D341Med (cell line): ENCODE results near the gene UGT1A4.

ENCODE experiments used
- DNase-seq: peaks from one replicate; pipeline ENCODE4 v3.0.0; 2012; ENCODE audit warnings: low spot score

The UGT1A4 gene

DNA sequence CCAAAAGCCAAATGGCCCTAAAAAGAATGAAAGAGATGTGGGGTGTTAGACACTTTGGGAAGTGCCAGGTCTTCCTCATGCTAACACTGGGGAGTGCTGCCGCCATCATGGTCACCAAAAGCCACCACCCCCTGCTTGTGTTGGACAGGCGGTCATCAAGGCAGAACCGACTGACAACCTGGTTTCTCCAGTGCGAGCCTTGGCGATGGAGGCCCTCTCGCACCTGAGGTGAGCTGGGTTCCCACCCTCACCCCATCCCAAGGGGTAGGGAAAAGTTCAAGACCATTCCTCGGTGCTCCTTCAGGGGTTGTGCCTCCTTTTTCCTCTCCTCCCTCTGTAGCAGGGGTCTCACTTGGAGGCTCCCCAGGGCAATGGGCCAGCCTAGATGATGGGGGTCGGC lies 93.2 kb downstream of the UGT1A4 start:
- no peak for DNase-seq

- no peak for DNase-seq
These were observed 94.9 kb downstream of the UGT1A4 start for GRCh38 chr2:233813236-233814055.

DNA sequence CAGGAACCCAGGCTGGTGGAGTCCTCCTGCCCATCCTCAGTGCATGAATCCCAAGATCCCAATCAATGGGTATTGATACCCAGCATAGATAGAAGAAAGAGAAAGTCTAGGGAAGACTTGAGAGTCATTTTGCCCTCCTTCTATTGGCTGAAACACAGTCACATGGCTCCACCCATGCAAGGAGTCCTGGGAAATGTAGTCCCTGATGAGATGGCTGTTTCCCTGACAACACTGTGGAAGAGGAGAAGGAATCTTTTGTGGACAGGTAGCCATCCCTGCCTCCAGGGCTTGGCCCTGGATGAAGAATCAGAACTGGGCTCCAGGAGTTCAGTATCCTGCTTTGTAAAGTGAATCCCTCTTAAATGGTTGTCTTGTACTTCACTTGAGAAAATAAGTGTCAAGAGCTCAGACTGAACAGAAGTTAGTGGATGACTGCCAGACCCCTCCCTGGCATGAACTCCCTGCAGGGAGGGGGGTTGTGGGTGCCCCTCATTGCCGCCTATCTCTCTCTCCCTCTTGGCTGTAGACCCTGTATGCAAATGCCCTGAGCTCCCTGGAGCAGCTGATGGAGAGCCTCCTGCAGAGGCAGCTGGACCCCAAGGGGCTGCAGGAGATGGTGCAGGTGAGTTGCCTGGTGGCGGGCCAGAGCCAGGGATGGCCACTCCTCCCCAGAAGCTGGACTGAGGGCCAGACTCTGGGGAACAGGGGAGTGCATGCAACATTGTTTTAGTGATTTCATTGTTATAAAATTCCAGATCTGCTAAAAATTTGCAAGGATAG lies 95.7 kb downstream of the UGT1A4 start:
- no peak for DNase-seq

GRCh38 chr2:233815861-233816260 lies 97.3 kb downstream of the UGT1A4 start:
- no peak for DNase-seq

- DNase-seq, result no peak
These were observed 97.8 kb downstream of the UGT1A4 start for GRCh38 chr2:233816334-233816733.

GRCh38 chr2:233816771-233817170 lies 98.2 kb downstream of the UGT1A4 start:
- DNase-seq, result no peak

GRCh38 chr2:233817361-233817911 lies 98.9 kb downstream of the UGT1A4 start:
- DNase-seq, result no peak

- DNase-seq, result no peak
These were observed 99.6 kb downstream of the UGT1A4 start for GRCh38 chr2:233817995-233818638.

GRCh38 chr2:233818639-233819621 lies 100.4 kb downstream of the UGT1A4 start:
- DNase-seq, result no peak

- DNase-seq, result no peak
These were observed 101.6 kb downstream of the UGT1A4 start for GRCh38 chr2:233819884-233820773.

GRCh38 chr2:233820774-233821105 lies 102.2 kb downstream of the UGT1A4 start:
- no peak for DNase-seq

DNA sequence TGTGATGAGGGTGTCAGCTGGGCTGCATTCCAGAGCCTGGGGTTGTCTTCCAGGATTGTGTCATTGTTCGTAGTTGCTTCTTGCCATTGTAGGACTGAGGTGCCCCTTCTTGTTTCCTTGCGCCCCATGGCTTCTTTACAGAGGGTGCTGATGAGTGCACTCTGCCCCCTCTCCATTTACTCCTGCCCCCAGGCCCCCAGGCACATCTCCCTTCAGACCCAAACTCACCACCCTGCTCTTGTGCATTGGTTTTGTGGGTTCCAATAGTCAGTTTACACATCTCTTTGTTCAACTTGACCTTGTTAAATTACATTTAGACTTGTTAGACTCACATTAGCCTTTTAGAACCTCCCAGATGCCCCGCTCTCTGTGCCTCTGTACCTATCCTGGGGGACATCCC lies 102.7 kb downstream of the UGT1A4 start:
- DNase-seq, result no peak

DNA sequence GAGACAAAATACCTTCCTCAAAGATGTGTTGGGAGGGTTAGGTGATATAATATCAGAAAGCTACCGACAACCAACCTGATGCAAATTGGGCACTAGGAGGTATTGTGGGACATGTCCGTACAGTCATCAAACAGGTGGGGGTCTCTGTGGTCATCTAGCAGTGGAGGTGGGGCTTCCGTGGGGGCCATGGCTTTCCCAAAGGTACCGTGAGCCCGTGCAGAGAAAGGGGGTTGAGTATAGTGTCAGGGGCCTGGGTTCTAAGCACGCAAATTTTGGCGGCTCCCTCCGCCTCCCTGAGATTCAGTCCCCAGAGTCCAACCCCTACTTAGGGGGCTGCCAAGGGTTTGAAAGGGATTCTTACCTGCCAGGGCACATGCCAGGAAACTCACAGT lies 103.2 kb downstream of the UGT1A4 start:
- DNase-seq, result no peak

- no peak for DNase-seq
These were observed 103.7 kb downstream of the UGT1A4 start for GRCh38 chr2:233822101-233822771.
